Fibroblast of pulmonary artery (primary cell): ENCODE data around the gene MKS1.

Experiments used
- DNase-seq: peaks from one replicate; pipeline ENCODE4 v3.0.0-alpha.2; 2010; ENCODE audit warnings: low read depth
- H3K4me3 ChIP-seq: replicated peaks from 2 replicates; pipeline ENCODE4 v1.5.1; 2011; ENCODE audit warnings: low read depth, mild to moderate bottlenecking, control low read depth, low read length, moderate library complexity
- CTCF ChIP-seq: IDR thresholded peaks from 2 replicates; pipeline ENCODE4 v1.5.1; 2011; ENCODE audit warnings: mild to moderate bottlenecking, control low read depth, low read length, inconsistent platforms; ENCODE audit errors: missing control alignments

MKS1 gene

GRCh38 chr17:58193641-58194255, 25.3 kb downstream of the MKS1 start:
- no peak overlapping the region for H3K4me3 ChIP-seq
- no peak for DNase-seq
- TF ChIP-seq CTCF: no peak

- no peak within 1 kb of the TSS for H3K4me3 ChIP-seq
- DNase-seq: no peak
- no peak for TF ChIP-seq CTCF
Measured at GRCh38 chr17:58192612-58193011, 26.4 kb downstream of the MKS1 start, which contains the start of gene EPX. Gene EPX, plus strand, starts transcription at chr17:58192726. Its CDS starts 121 bp downstream, at chr17:58192847.

GRCh38 chr17:58191241-58191896, 27.7 kb downstream of the MKS1 start:
- no peak for DNase-seq
- no peak overlapping the region for H3K4me3 ChIP-seq
- no peak for TF ChIP-seq CTCF

GRCh38 chr17:58189436-58190146, 29.5 kb downstream of the MKS1 start:
- peak; percentile 82 for DNase-seq
- TF ChIP-seq CTCF: no peak
- H3K4me3 ChIP-seq: no peak overlapping the region

- no peak for TF ChIP-seq CTCF
- H3K4me3 ChIP-seq: no peak overlapping the region
- DNase-seq: no peak
Measured at GRCh38 chr17:58187675-58188074, 31.4 kb downstream of the MKS1 start.

GRCh38 chr17:58187063-58187462, 32.0 kb downstream of the MKS1 start:
- no peak for TF ChIP-seq CTCF
- DNase-seq: no peak
- H3K4me3 ChIP-seq: no peak overlapping the region

GRCh38 chr17:58186591-58186990, 32.5 kb downstream of the MKS1 start:
- no peak for TF ChIP-seq CTCF
- no peak overlapping the region for H3K4me3 ChIP-seq
- no peak for DNase-seq
